OCI-LY3 (cell line): ENCODE data around the gene GTPBP1.

ENCODE experiments used
- H2AFZ ChIP-seq: fragments of 200-600, 300-600 bp; shearing (Covaris generic); 2 replicates; pipeline ENCODE4 v1.6.0; 2014; ENCODE audit warnings: antibody characterized with exemption, low read depth, low read length
- H3K27ac ChIP-seq: fragments of 200-600, 300-600 bp; sonication (generic); 2 replicates; pipeline ENCODE4 v1.5.1; 2014; ENCODE audit warnings: mild to moderate bottlenecking, low read length, moderate library complexity, mixed read lengths
- H3K27me3 ChIP-seq: fragments of 200-600, 300-600 bp; sonication (generic); 2 replicates; pipeline ENCODE4 v1.6.1; 2014; ENCODE audit warnings: low read depth, low read length, mixed read lengths
- H3K36me3 ChIP-seq: fragments of 200-600, 300-600 bp; sonication (generic); replicated peaks from 2 replicates; pipeline ENCODE3; 2014; ENCODE audit warnings: low read depth, low read length, mixed read lengths
- H3K4me1 ChIP-seq: fragments of 300-600, 200-600 bp; sonication (generic); 2 replicates; pipeline ENCODE4 v1.6.1; 2014; ENCODE audit warnings: low read length, mixed read lengths
- H3K4me2 ChIP-seq: fragments of 200-600, 300-600 bp; sonication (generic); 2 replicates; pipeline ENCODE4 v1.6.1; 2014; ENCODE audit warnings: low read length, mixed read lengths
- H3K4me3 ChIP-seq: fragments of 300-600, 200-600 bp; sonication (generic); 2 replicates; pipeline ENCODE4 v1.5.1; 2014; ENCODE audit warnings: antibody characterized with exemption, mild to moderate bottlenecking, low read length, moderate library complexity
- H3K79me2 ChIP-seq: fragments of 300-600, 200-600 bp; shearing (Covaris generic); 2 replicates; pipeline ENCODE4 v1.6.1; 2014; ENCODE audit warnings: mild to moderate bottlenecking, low read length, mixed read lengths
- H3K9ac ChIP-seq: fragments of 300-600, 200-600 bp; shearing (Covaris generic); 2 replicates; pipeline ENCODE4 v1.6.0; 2014; ENCODE audit warnings: mild to moderate bottlenecking, low read length, moderate library complexity
- H3K9me3 ChIP-seq: fragments of 200-600, 300-600 bp; shearing (Covaris generic); 2 replicates; pipeline ENCODE4 v1.6.1; 2014; ENCODE audit warnings: low read length, mixed read lengths; ENCODE audit not compliant: insufficient read depth
- H4K20me1 ChIP-seq: fragments of 200-600, 300-600 bp; sonication (generic); 2 replicates; pipeline ENCODE4 v1.6.1; 2016; ENCODE audit warnings: low read length, mixed read lengths; ENCODE audit not compliant: insufficient read depth
- CTCF ChIP-seq: fragments of 200-600, 300-600 bp; sonication (generic); IDR thresholded peaks from 2 replicates; pipeline ENCODE4 v1.5.1; 2014; ENCODE audit warnings: antibody characterized with exemption, low read length, low read depth
- EZH2phosphoT487 ChIP-seq: fragments of 200-600 bp; shearing (Covaris generic); IDR thresholded peaks from 2 replicates; pipeline ENCODE4 v1.6.1; 2018; ENCODE audit warnings: antibody characterized with exemption, mixed run types, low read depth

The GTPBP1 gene

GRCh38 chr22:38756711-38757463 is 51.1 kb downstream of the GTPBP1 start:
- Histone ChIP-seq H3K4me2 (peak overlapping the region; percentile 92), H3K79me2 (peaks cover 21% of the 10 kb centered on the region), H3K36me3 (peaks cover 21% of the 10 kb centered on the region), H3K27me3 (no peaks in the 10 kb centered on the region), H3K9ac (peak overlapping the region; percentile 96), H3K4me1 (peaks cover 25% of the 10 kb centered on the region), H3K27ac (peak overlapping the region; percentile 54), H3K9me3 (no peaks in the 10 kb centered on the region), H3K4me3 (peak overlapping the region; percentile 94), H2AFZ (no peak overlapping the region), H4K20me1 (peaks cover 6% of the 10 kb centered on the region)
- TF ChIP-seq EZH2phosphoT487: no peak
- no peak for TF ChIP-seq CTCF

- TF ChIP-seq CTCF (no peak), EZH2phosphoT487 (no peak)
- peaks cover 16% of the 10 kb centered on the region for H3K36me3 ChIP-seq
- H3K9me3 ChIP-seq: no peaks in the 10 kb centered on the region
- no peak overlapping the region for H3K27ac ChIP-seq
- H2AFZ ChIP-seq: no peak overlapping the region
- peaks cover 6% of the 10 kb centered on the region for H4K20me1 ChIP-seq
- peaks cover 21% of the 10 kb centered on the region for H3K79me2 ChIP-seq
- peak overlapping the region; percentile 96; the same call in 1 of the 2 replicates for H3K9ac ChIP-seq
- peaks cover 20% of the 10 kb centered on the region for H3K4me1 ChIP-seq
- peak overlapping the region; percentile 92 for H3K4me2 ChIP-seq
- peak overlapping the region; percentile 94 for H3K4me3 ChIP-seq
- no peaks in the 10 kb centered on the region for H3K27me3 ChIP-seq
Measured at GRCh38 chr22:38757464-38757757, 51.7 kb downstream of the GTPBP1 start.

- H3K4me2 ChIP-seq: no peak overlapping the region
- no peak for TF ChIP-seq EZH2phosphoT487
- no peak for TF ChIP-seq CTCF
- H3K4me1 ChIP-seq: peaks cover 19% of the 10 kb centered on the region
- peaks cover 6% of the 10 kb centered on the region for H4K20me1 ChIP-seq
- peaks cover 9% of the 10 kb centered on the region for H3K36me3 ChIP-seq
- H3K4me3 ChIP-seq: no peak overlapping the region
- no peak overlapping the region for H2AFZ ChIP-seq
- H3K9me3 ChIP-seq: no peaks in the 10 kb centered on the region
- H3K27me3 ChIP-seq: no peaks in the 10 kb centered on the region
- H3K9ac ChIP-seq: no peak overlapping the region
- peaks cover 20% of the 10 kb centered on the region for H3K79me2 ChIP-seq
- no peak overlapping the region for H3K27ac ChIP-seq
Measured at GRCh38 chr22:38758276-38758945, 52.7 kb downstream of the GTPBP1 start.

GRCh38 chr22:38759005-38759404 is 53.3 kb downstream of the GTPBP1 start:
- Histone ChIP-seq H3K4me3 (no peak overlapping the region), H3K27me3 (no peaks in the 10 kb centered on the region), H3K36me3 (peaks cover 3% of the 10 kb centered on the region), H4K20me1 (peaks cover 4% of the 10 kb centered on the region), H3K4me1 (peaks cover 16% of the 10 kb centered on the region), H3K27ac (no peak overlapping the region), H3K9me3 (no peaks in the 10 kb centered on the region), H3K9ac (no peak overlapping the region), H3K4me2 (no peak overlapping the region), H3K79me2 (peaks cover 14% of the 10 kb centered on the region), H2AFZ (no peak overlapping the region)
- TF ChIP-seq CTCF (no peak), EZH2phosphoT487 (no peak)
